WI38 (cell line): ENCODE measurements around the gene TSPAN9.

ENCODE experiments used
- H3K4me3 ChIP-seq: 2 replicates; pipeline ENCODE4 v1.5.1; 2011; ENCODE audit warnings: low read depth, mild to moderate bottlenecking, control low read depth, low read length
- TF ChIP-seq, protein P1 (sequence below): IDR thresholded peaks from 2 replicates; pipeline ENCODE4 v1.5.1; 2012; ENCODE audit warnings: low read depth, mild to moderate bottlenecking, control low read depth, low read length

Gene TSPAN9

DNA sequence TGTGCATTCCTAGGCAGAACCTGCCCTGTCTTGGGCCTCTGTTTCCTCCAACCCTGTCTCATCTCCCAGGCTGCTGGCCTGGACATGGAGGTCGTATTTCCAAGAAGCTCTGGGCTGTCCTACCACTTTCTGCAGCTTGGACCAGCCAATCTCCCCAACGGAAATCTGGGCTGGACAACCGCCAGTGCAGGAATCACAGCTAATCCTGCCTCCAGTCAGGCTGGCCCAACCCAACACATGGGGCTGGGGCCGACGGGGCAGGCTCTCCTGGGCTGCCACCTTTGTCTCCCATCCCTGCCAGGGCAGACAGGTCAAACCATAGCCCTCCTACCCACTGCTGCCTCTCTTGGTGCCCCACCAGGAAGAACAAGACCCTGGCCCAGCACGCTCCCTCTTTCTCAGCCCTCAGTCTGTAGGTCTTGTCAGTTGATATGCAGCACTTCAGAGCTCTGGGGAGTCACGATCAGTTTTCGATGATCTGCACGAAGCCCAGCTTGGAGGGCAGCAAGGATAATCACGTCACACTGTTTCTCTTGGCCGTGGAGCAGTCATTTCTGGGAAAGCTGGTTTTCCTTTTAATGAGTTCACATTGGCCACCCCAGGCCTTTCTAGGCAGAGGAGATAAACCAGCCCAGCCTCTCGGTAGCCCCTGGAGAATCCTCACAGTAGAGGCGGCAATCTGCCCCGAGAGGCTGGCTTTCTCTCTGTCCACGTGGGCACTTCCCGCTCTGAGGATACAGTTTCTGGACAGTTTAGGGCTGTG, 218.6 kb downstream of the TSPAN9 start:
- TF ChIP-seq, protein P1, sequence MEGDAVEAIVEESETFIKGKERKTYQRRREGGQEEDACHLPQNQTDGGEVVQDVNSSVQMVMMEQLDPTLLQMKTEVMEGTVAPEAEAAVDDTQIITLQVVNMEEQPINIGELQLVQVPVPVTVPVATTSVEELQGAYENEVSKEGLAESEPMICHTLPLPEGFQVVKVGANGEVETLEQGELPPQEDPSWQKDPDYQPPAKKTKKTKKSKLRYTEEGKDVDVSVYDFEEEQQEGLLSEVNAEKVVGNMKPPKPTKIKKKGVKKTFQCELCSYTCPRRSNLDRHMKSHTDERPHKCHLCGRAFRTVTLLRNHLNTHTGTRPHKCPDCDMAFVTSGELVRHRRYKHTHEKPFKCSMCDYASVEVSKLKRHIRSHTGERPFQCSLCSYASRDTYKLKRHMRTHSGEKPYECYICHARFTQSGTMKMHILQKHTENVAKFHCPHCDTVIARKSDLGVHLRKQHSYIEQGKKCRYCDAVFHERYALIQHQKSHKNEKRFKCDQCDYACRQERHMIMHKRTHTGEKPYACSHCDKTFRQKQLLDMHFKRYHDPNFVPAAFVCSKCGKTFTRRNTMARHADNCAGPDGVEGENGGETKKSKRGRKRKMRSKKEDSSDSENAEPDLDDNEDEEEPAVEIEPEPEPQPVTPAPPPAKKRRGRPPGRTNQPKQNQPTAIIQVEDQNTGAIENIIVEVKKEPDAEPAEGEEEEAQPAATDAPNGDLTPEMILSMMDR: no peak
- no peak overlapping the region for H3K4me3 ChIP-seq

DNA sequence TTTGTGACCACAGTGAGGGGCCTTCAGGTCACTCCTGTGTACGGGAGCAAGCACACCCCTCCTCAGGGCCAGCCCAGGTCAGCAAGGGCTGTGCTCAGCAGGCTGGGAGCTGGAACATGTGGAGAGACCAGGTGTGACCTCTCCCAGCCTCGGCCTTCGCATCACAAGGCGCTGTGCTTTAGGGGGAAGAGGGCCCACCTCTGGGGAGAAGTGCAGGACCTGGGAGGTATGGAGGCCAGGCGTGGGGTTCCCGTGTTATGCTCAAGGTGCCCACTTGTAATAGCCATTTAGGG, 219.2 kb downstream of the TSPAN9 start:
- no peak overlapping the region for H3K4me3 ChIP-seq
- TF ChIP-seq, protein P1: no peak

DNA sequence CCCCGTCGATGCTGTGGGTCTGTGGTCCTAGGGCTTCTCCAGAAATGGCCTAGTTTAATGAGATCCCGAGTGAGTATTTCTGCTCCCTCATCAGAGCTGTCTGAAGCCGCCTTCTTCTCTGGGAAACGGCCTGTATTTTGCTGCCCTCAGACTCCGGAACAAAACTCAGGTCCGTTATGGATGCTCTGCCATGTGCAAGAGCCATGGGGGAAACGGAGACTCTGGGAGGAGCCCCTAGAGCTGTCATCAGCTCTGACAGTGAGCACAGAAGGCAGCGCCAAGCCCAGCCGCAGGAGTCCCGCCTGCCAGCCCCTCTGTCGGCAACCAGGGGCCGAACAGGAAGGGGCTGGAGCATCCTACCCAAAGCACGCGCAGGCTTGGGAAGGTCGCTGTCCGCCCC, 221.4 kb downstream of the TSPAN9 start:
- TF ChIP-seq, protein P1: no peak
- H3K4me3 ChIP-seq: no peak overlapping the region

DNA sequence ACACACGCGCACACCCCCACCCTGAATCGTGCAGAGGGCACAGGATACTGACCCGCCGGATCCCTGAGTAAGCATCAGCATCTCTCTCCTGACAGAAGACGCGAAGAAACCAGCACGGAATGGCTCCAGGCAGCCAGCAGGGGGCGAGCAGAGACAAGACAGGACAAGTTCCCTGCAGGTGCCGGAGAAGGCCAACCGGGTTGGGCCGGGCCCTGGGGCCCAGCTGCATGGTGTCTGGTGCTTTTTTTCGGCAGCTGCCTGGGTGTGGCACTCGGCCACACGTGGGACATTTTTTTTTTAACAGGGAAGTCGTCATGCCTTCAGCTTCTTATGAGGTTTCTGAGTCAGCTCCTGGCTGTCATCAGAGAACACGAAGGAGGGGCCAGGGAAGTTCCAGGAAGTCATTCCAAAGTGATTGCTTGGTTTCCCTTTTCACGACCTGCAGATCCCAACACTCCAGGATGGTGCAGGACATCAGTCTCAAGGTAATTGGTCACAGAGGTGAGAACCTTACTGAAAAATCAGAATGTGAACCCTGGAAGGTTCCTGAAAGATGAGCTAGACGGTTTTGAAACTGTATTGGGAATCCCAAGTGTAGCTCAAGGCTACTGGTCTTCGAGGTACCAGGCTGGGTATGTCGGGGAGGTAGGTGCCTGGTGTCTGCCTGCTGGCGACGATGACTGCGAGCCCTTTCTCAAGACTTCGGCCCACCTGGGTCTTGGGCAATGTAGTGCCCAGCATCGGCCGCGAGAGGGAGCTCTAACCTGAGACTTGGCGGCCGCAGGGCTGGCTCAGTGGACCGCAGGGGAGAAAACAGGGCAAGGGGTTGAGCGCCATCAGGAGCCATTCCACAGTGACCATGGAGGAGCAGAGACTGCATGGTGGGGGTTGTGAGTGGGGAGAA, 223.0 kb downstream of the TSPAN9 start:
- TF ChIP-seq, protein P1: peak; percentile 96
- peak overlapping the region; percentile 14; the same call in 1 of the 2 replicates for H3K4me3 ChIP-seq

DNA sequence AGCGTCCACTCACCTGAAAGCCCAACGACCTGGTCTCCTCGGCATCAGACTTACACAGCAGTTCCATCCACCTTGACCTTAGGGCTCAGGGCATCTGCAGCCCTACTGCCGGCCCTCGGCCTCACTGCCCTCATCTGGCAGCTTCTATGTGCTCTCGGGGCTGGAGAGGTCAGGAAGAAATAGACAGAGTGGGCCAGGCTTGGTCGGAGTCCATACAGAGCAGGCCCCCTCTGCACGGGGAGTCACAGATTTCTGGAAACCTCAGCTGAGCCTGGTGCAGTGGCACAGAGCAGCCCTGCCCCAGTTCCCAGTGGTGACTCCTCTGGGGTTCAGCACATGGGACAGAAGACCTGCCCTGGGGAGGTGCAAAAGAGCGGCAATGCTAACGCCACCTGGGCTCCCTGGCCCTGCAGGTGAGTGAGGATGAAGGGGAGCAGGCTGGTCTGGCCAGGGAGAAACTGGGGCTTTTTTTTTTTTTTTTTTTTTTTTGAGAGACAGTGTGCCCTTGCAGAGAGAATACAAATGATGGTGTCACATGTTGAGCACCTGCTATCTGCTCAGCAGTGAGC, 223.7 kb downstream of the TSPAN9 start:
- TF ChIP-seq, protein P1: no peak
- no peak overlapping the region for H3K4me3 ChIP-seq

DNA sequence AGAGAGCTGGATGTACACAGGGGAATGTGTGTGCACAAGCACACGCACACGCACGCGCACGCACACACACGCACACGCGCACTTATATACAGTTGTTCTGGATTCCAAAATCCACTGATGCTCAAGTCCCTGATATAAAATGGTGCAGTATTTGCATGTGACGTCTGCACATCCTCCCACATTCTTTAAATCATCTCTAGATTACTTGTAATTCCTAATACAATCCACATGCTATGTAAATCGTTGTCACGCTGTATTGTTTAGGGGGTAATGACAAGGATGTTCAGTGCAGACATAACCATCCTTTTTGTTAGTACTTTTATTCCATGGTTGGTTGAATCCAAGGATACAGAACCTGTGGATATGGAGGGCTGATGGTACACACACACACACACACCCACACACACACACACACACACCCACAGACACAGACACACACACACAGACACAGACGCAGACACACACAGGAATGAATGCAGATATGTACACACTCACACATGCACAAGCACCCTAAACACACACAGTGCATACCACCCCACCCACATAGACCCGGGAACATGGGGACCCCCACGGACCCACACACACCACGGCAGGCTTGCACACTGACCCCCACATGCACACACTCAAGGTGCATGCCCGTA, 225.3 kb downstream of the TSPAN9 start:
- H3K4me3 ChIP-seq: no peak overlapping the region
- TF ChIP-seq, protein P1: no peak
